ENCODE results near the gene PLEKHA6.

DNA sequence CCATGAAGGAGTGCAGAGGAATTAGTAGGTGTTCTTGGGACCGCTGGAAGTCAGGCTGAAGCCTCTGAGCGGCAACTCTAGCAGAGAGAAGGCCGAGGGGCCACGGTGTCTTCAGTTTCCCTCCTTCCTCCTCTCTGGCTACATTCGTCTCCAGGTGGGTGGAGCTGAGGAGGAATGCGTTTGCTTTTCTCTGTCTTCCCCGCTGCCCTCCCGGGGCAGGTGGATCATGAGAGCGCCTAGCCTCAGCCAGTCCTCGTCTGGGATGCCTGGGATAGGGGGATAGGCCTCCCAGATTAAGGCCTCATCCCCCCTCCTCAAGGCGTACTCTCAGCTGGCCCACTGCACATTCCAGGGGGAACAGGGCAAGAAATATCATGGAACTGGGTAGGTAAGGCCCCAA, 138.5 kb downstream of the PLEKHA6 start:
- TF ChIP-seq, protein P1, sequence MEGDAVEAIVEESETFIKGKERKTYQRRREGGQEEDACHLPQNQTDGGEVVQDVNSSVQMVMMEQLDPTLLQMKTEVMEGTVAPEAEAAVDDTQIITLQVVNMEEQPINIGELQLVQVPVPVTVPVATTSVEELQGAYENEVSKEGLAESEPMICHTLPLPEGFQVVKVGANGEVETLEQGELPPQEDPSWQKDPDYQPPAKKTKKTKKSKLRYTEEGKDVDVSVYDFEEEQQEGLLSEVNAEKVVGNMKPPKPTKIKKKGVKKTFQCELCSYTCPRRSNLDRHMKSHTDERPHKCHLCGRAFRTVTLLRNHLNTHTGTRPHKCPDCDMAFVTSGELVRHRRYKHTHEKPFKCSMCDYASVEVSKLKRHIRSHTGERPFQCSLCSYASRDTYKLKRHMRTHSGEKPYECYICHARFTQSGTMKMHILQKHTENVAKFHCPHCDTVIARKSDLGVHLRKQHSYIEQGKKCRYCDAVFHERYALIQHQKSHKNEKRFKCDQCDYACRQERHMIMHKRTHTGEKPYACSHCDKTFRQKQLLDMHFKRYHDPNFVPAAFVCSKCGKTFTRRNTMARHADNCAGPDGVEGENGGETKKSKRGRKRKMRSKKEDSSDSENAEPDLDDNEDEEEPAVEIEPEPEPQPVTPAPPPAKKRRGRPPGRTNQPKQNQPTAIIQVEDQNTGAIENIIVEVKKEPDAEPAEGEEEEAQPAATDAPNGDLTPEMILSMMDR (IDR thresholded peaks at IDR 0.05; ENCODE audit: low read length): no peak
- no peak for TF ChIP-seq EZH2 (optimal IDR thresholded peaks at IDR 0.05; ENCODE audit: low read depth, low read length)

Measured in MM.1S (cell line).